Measurements from ENCODE around the gene ANKRD63. TPM values are rescaled to one million over a fixed set of nuclear protein-coding genes. Genes with fewer than 3 reads are reported as not detected.
A peak's percentile ranks its signal among the peaks of the same experiment; 100 is the strongest.

ANKRD63 gene
- total and polyA plus RNA-seq, 7 donors, result not detected

GRCh38 chr15:40306908-40307307 is 24.0 kb upstream of the ANKRD63 start:
- intact Hi-C loops (cut with DNase I), result no loop called here
- TF ChIP-seq CTCF (IDR thresholded peaks at IDR 0.05), result no peak
- no peaks in the 10 kb centered on the region for H3K9me3 ChIP-seq
- 68 to 82% (median 82%) methylated on average over 7 of the region's 7 CpGs for WGBS, 3 donors
- peak overlapping the region; percentile 43 for H3K4me3 ChIP-seq
- ATAC-seq (no peak), DNase-seq (no peak)
- H3K27ac ChIP-seq, result no peak overlapping the region
- H3K27me3 ChIP-seq (ENCODE audit: insufficient read depth in 3 of 3, low read length in 2 of 3), result no peaks in the 10 kb centered on the region
- H3K4me1 ChIP-seq, result no peaks in the 10 kb centered on the region
- H3K36me3 ChIP-seq (ENCODE audit: insufficient read depth in 1 of 2, low read depth in 1 of 2), result no peaks in the 10 kb centered on the region

- no peaks in the 10 kb centered on the region for H3K9me3 ChIP-seq
- no peaks in the 10 kb centered on the region for H3K27me3 ChIP-seq (ENCODE audit: insufficient read depth in 3 of 3, low read length in 2 of 3)
- H3K27ac ChIP-seq, result no peak overlapping the region
- ATAC-seq, result no peak
- no peaks in the 10 kb centered on the region for H3K4me1 ChIP-seq
- H3K4me3 ChIP-seq, result peak overlapping the region; percentile 43
- TF ChIP-seq CTCF (IDR thresholded peaks at IDR 0.05), result no peak
- H3K36me3 ChIP-seq (ENCODE audit: insufficient read depth in 1 of 2, low read depth in 1 of 2), result no peaks in the 10 kb centered on the region
- DNase-seq, result no peak
- intact Hi-C loops (cut with DNase I), result no loop called here
- WGBS, 3 donors, result 90 to 94% (median 91%) methylated on average over 5 of the region's 5 CpGs
Measured at GRCh38 chr15:40306371-40306770, 23.5 kb upstream of the ANKRD63 start.

- Histone ChIP-seq H3K36me3 (ENCODE audit: insufficient read depth in 1 of 2, low read depth in 1 of 2) (no peaks in the 10 kb centered on the region), H3K9me3 (no peaks in the 10 kb centered on the region), H3K27me3 (ENCODE audit: insufficient read depth in 3 of 3, low read length in 2 of 3) (no peaks in the 10 kb centered on the region), H3K4me3 (no peak overlapping the region), H3K27ac (no peak overlapping the region), H3K4me1 (no peaks in the 10 kb centered on the region)
- no peak for TF ChIP-seq CTCF (IDR thresholded peaks at IDR 0.05)
- ATAC-seq (no peak), DNase-seq (no peak)
- intact Hi-C loops (cut with DNase I), result no loop called here
- 88 to 92% (median 91%) methylated on average over 4 of the region's 4 CpGs for WGBS, 3 donors
Measured at GRCh38 chr15:40305281-40305680, 22.4 kb upstream of the ANKRD63 start.

GRCh38 chr15:40303576-40303975 is 20.7 kb upstream of the ANKRD63 start:
- no peak for DNase-seq
- H3K4me3 ChIP-seq, result no peak overlapping the region
- no peaks in the 10 kb centered on the region for H3K27me3 ChIP-seq (ENCODE audit: insufficient read depth in 3 of 3, low read length in 2 of 3)
- H3K36me3 ChIP-seq (ENCODE audit: insufficient read depth in 1 of 2, low read depth in 1 of 2), result no peaks in the 10 kb centered on the region
- WGBS, 3 donors, result 78 to 96% (median 88%) methylated on average over 2 of the region's 2 CpGs
- no peak for TF ChIP-seq CTCF (IDR thresholded peaks at IDR 0.05)
- intact Hi-C loops (cut with DNase I), result no loop called here
- H3K4me1 ChIP-seq, result no peaks in the 10 kb centered on the region
- H3K9me3 ChIP-seq, result peaks cover 4% of the 10 kb centered on the region
- no peak for ATAC-seq
- H3K27ac ChIP-seq, result no peak overlapping the region

GRCh38 chr15:40302981-40303380 is 20.1 kb upstream of the ANKRD63 start:
- no peaks in the 10 kb centered on the region for H3K27me3 ChIP-seq (ENCODE audit: insufficient read depth in 3 of 3, low read length in 2 of 3)
- no peak overlapping the region for H3K27ac ChIP-seq
- ATAC-seq, result no peak
- H3K4me1 ChIP-seq, result no peaks in the 10 kb centered on the region
- no peak overlapping the region for H3K4me3 ChIP-seq
- DNase-seq, result no peak
- intact Hi-C loops (cut with DNase I), result no loop called here
- 59 to 71% (median 60%) methylated on average over 10 to 11 of the region's 11 CpGs for WGBS, 3 donors
- peaks cover 4% of the 10 kb centered on the region for H3K9me3 ChIP-seq
- TF ChIP-seq CTCF (IDR thresholded peaks at IDR 0.05), result no peak
- H3K36me3 ChIP-seq (ENCODE audit: insufficient read depth in 1 of 2, low read depth in 1 of 2), result no peaks in the 10 kb centered on the region
